ENCODE measurements around the gene CTTNBP2NL. TPM values are rescaled to one million over a fixed set of nuclear protein-coding genes. Genes with fewer than 3 reads are reported as not detected.

Gene CTTNBP2NL
- polyA plus RNA-seq, 2 of the 4 experiments (the other 2 are of a cell fraction), result 5.8 to 8.7 TPM

GRCh38 chr1:112391603-112391940 lies 4.4 kb upstream of the CTTNBP2NL start:
- FAIRE-seq, result no peak
- TF ChIP-seq POLR2AphosphoS2 (conservative IDR thresholded peaks at IDR 0.05; ENCODE audit: low read length) (no peak), RARB (CRISPR knock-in tag; IDR thresholded peaks at IDR 0.05) (no peak), KDM1A (IDR thresholded peaks at IDR 0.05; ENCODE audit: low read depth) (no peak), E2F6 (IDR thresholded peaks at IDR 0.05; ENCODE audit: borderline replicate concordance, low read depth) (no peak), REST (IDR thresholded peaks at IDR 0.05) (no peak), MAZ (IDR thresholded peaks at IDR 0.05; ENCODE audit: borderline replicate concordance, low read depth, low read length) (no peak), BCL3 (IDR thresholded peaks at IDR 0.05) (no peak), HOXB13 (CRISPR knock-in tag; IDR thresholded peaks at IDR 0.05; ENCODE audit: low read depth) (no peak), SREBF2 (IDR thresholded peaks at IDR 0.05) (no peak), HDAC2 (IDR thresholded peaks at IDR 0.05) (no peak), CHD2 (IDR thresholded peaks at IDR 0.05; ENCODE audit: low read length, partially characterized antibody) (no peak), RCOR1 (IDR thresholded peaks at IDR 0.05; ENCODE audit: low read depth, low read length) (no peak), ZSCAN20 (CRISPR knock-in tag; IDR thresholded peaks at IDR 0.05) (no peak), FOXS1 (CRISPR knock-in tag; IDR thresholded peaks at IDR 0.05) (no peak), TFCP2L1 (CRISPR knock-in tag; IDR thresholded peaks at IDR 0.05) (no peak), EHMT2 (IDR thresholded peaks at IDR 0.05; ENCODE audit: low read depth) (no peak), ZC3H11A (IDR thresholded peaks at IDR 0.05) (no peak), CBX2 (IDR thresholded peaks at IDR 0.05; ENCODE audit: borderline replicate concordance, low read depth) (no peak), ELK1 (IDR thresholded peaks at IDR 0.05; ENCODE audit: low read depth, low read length) (no peak)
- peaks cover 30% of the 10 kb centered on the region for H3K4me1 ChIP-seq
- H3K9me3 ChIP-seq, result no peaks in the 10 kb centered on the region
- H3K4me3 ChIP-seq, result no peak overlapping the region; the same call in 2 of the 3 replicates
- ChIA-PET POLR2A (interaction anchor here (1.5 to 1.6 kb wide), 2 partner anchors 283 to 314 kb away, joined by 4 to 5 read pairs; partner anchors contain the start of gene MOV10), CTCF (interaction anchor here (0.7 to 10.1 kb wide), 34 partner anchors 9 to 413 kb away, joined by 3 to 165 read pairs (median 8); partner anchors contain the start of genes MOV10, PPM1J and RHOC)
- ATAC-seq, result no peak
- peak overlapping the region; percentile 74 for H3K4me2 ChIP-seq
- 90% methylated on average over 11 of the region's 11 CpGs for WGBS (ENCODE audit: missing lambda C conversion rate)
- DNase-seq (ENCODE audit: low read depth in 1 of 2, low spot score in 1 of 2), result no peak
- H3K27ac ChIP-seq, result peak overlapping the region; percentile 83 to 91

GRCh38 chr1:112393631-112393974 lies 2.4 kb upstream of the CTTNBP2NL start:
- Histone ChIP-seq H3K4me1 (peaks cover 40% of the 10 kb centered on the region), H3K27ac (peak overlapping the region; percentile 88 to 96), H3K4me3 (0 out of 3 replicates have a peak overlapping the region, but pooled peaks have one; percentile 28), H3K4me2 (peak overlapping the region; percentile 92), H3K9me3 (no peaks in the 10 kb centered on the region)
- DNase-seq (ENCODE audit: low read depth in 1 of 2, low spot score in 1 of 2), result no peak
- ChIA-PET CTCF (interaction anchor here (0.8 to 10.1 kb wide), 7 partner anchors 66 to 411 kb away, joined by 3 to 165 read pairs (median 4); no protein-coding TSS in a partner anchor), POLR2A (interaction anchor here (0.6 to 1.7 kb wide), 8 partner anchors 69 to 313 kb away, joined by 3 to 12 read pairs (median 6); partner anchors contain the start of genes MOV10, RHOC and ST7L)
- 74% methylated on average over 3 of the region's 3 CpGs for WGBS (ENCODE audit: missing lambda C conversion rate)
- ATAC-seq, result no peak
- FAIRE-seq, result no peak
- no peak for TF ChIP-seq KDM5A (IDR thresholded peaks at IDR 0.05)
- TF ChIP-seq RAD21 (conservative IDR thresholded peaks at IDR 0.05 in 1 of 2, IDR thresholded peaks at IDR 0.05 in 1 of 2), result no peak
- TF ChIP-seq RCOR1 (IDR thresholded peaks at IDR 0.05; ENCODE audit: low read depth, low read length), result no peak
- TF ChIP-seq HMGXB4 (CRISPR knock-in tag; IDR thresholded peaks at IDR 0.05; ENCODE audit: borderline replicate concordance), result no peak
- no peak for TF ChIP-seq RFX5 (IDR thresholded peaks at IDR 0.05)
- TF ChIP-seq HOXB5 (CRISPR knock-in tag; IDR thresholded peaks at IDR 0.05), result no peak
- no peak for TF ChIP-seq CTCF (IDR thresholded peaks at IDR 0.05)
- no peak for TF ChIP-seq CBX2 (IDR thresholded peaks at IDR 0.05; ENCODE audit: borderline replicate concordance, low read depth)
- TF ChIP-seq CEBPB (IDR thresholded peaks at IDR 0.05), result no peak
- TF ChIP-seq CHD2 (IDR thresholded peaks at IDR 0.05; ENCODE audit: low read length, partially characterized antibody), result no peak
